Upper lobe of left lung (tissue), 6 donors: Measurements from ENCODE around the gene SERTM1. TPM values are rescaled to one million over a fixed set of nuclear protein-coding genes. Genes with fewer than 3 reads are reported as not detected.
A peak's percentile ranks its signal among the peaks of the same experiment; 100 is the strongest.

Source experiments
- ATAC-seq, 2 donors: fragments of 200-7000 bp; cut with Tn5 transposase; one replicate each; pipeline ENCODE4 v1.9.1; 2022; ENCODE audit warnings: mild to moderate bottlenecking in 2 of 2, moderate library complexity in 2 of 2; ENCODE audit not compliant: low FRiP score in 2 of 2
- DNase-seq, 2 donors: peaks; one replicate each; pipeline ENCODE4 v3.0.0-alpha.2; 2019 to 2020
- H3K27ac ChIP-seq, 4 donors: fragments of 200-600 bp; sonication (generic); one replicate each; pipeline ENCODE4 v1.5.1; 2016 to 2019
- H3K27me3 ChIP-seq, 4 donors: fragments of 200-600 bp; sonication (generic); one replicate each; pipeline ENCODE4 v1.5.1; 2017 to 2019
- H3K36me3 ChIP-seq, 4 donors: fragments of 200-600 bp; sonication (generic); one replicate each; pipeline ENCODE4 v1.5.1; 2016 to 2019
- H3K4me1 ChIP-seq, 4 donors: fragments of 200-600 bp; sonication (generic); one replicate each; pipeline ENCODE4 v1.5.1; 2018 to 2019
- H3K4me3 ChIP-seq, 4 donors: fragments of 200-600 bp; sonication (generic); one replicate each; pipeline ENCODE4 v1.5.1; 2017 to 2019; ENCODE audit warnings: mild to moderate bottlenecking in 2 of 4, moderate library complexity in 1 of 4
- H3K9me3 ChIP-seq, 4 donors: fragments of 200-600 bp; sonication (generic); one replicate each; pipeline ENCODE4 v1.5.1; 2018 to 2019
- CTCF ChIP-seq, 6 experiments: fragments of 450-650 bp in 4 of 6; fragments of 200-600 bp in 2 of 6; sonication (generic) in 2 of 6; IDR thresholded peaks; one replicate each; pipeline ENCODE4 v1.5.1; 2016 to 2019; ENCODE audit warnings: antibody characterized with exemption in 6 of 6
- EP300 ChIP-seq, 4 donors: sonication (generic); formaldehyde crosslinking; IDR thresholded peaks; one replicate each; pipeline ENCODE4 v1.5.1; 2017; ENCODE audit warnings: antibody characterized with exemption in 4 of 4, control low read depth in 2 of 4
- POLR2A ChIP-seq, 4 donors: fragments of 450-650 bp; IDR thresholded peaks; one replicate each; pipeline ENCODE4 v1.5.1; 2016 to 2017; ENCODE audit warnings: antibody characterized with exemption in 4 of 4, mild to moderate bottlenecking in 2 of 4
- POLR2AphosphoS5 ChIP-seq, 2 donors: sonication (generic); formaldehyde crosslinking; IDR thresholded peaks; one replicate each; pipeline ENCODE4 v1.5.1; 2017; ENCODE audit warnings: antibody characterized with exemption in 2 of 2
- WGBS, 2 donors: methylation state at CpG; one replicate each; pipeline ENCODE4 v1.1.5; 2017 to 2018; 5-methylcytosine and 5-hydroxymethylcytosine counted together
- total RNA-seq, 6 donors: library from RNA; depleted of rRNA in 4 of 6; stranded (reverse); fragments of >200 nt in 4 of 6; gene quantifications; one replicate each; pipeline versions ENCODE4 v1.1.0 to v1.2.1, GENCODE V29; 2016 to 2021
- donor health status: DM: no; HTN: no; CAD: no; lungs with moderate emphysema.
- donor health status: DM: no; HTN: yes; CAD: no; lungs with severe emphysema.

The SERTM1 gene
- total RNA-seq, 6 donors from 2014 or later = 3.0 to 7.3 (median 3.8) TPM; not detected in 1

- no peaks in the 10 kb centered on the region for H3K36me3 ChIP-seq
- no peak overlapping the region for H3K4me3 ChIP-seq
- no peaks in the 10 kb centered on the region for H3K4me1 ChIP-seq
- no peak for ATAC-seq
- H3K27ac ChIP-seq = no peak overlapping the region
- no peaks in the 10 kb centered on the region for H3K9me3 ChIP-seq
- TF ChIP-seq CTCF (IDR thresholded peaks at IDR 0.05) (no peak), POLR2AphosphoS5 (IDR thresholded peaks at IDR 0.05) (no peak), POLR2A (IDR thresholded peaks at IDR 0.05) (no peak), EP300 (IDR thresholded peaks at IDR 0.05) (no peak)
- no peak for DNase-seq
- H3K27me3 ChIP-seq = no peaks in the 10 kb centered on the region
- WGBS, 2 donors = 88 to 95% methylated on average over 2 of the region's 2 CpGs
Measured at GRCh38 chr13:36725936-36726335, 52.1 kb downstream of the SERTM1 start.

- WGBS, 2 donors = 91 to 94% methylated on average over 3 of the region's 3 CpGs
- Histone ChIP-seq H3K36me3 (no peaks in the 10 kb centered on the region), H3K4me1 (no peaks in the 10 kb centered on the region), H3K4me3 (no peak overlapping the region), H3K27ac (no peak overlapping the region), H3K9me3 (no peaks in the 10 kb centered on the region), H3K27me3 (no peaks in the 10 kb centered on the region)
- ATAC-seq = no peak
- DNase-seq = no peak
- TF ChIP-seq EP300 (IDR thresholded peaks at IDR 0.05) = no peak
- no peak for TF ChIP-seq POLR2A (IDR thresholded peaks at IDR 0.05)
- no peak for TF ChIP-seq POLR2AphosphoS5 (IDR thresholded peaks at IDR 0.05)
- no peak for TF ChIP-seq CTCF (IDR thresholded peaks at IDR 0.05)
Measured at GRCh38 chr13:36728006-36728405, 54.2 kb downstream of the SERTM1 start.

- ATAC-seq (peak in 1 of 2 donors; percentile 39), DNase-seq (peak in 1 of 2 donors; percentile 31)
- H3K4me1 ChIP-seq = no peaks in the 10 kb centered on the region
- no peak for TF ChIP-seq POLR2A (IDR thresholded peaks at IDR 0.05)
- TF ChIP-seq EP300 (IDR thresholded peaks at IDR 0.05) = no peak
- TF ChIP-seq POLR2AphosphoS5 (IDR thresholded peaks at IDR 0.05) = no peak
- peak in 5 of 6 experiments; percentile 26 to 62 (median 49) for TF ChIP-seq CTCF (IDR thresholded peaks at IDR 0.05)
- no peaks in the 10 kb centered on the region for H3K9me3 ChIP-seq
- no peaks in the 10 kb centered on the region for H3K36me3 ChIP-seq
- WGBS, 2 donors = 17% methylated on average over 4 of the region's 4 CpGs
- H3K27me3 ChIP-seq = no peaks in the 10 kb centered on the region
- H3K27ac ChIP-seq = no peak overlapping the region
- H3K4me3 ChIP-seq = no peak overlapping the region
Measured at GRCh38 chr13:36736119-36736726, 62.4 kb downstream of the SERTM1 start.

GRCh38 chr13:36737524-36738083 lies 63.8 kb downstream of the SERTM1 start:
- Histone ChIP-seq H3K4me1 (no peaks in the 10 kb centered on the region), H3K9me3 (no peaks in the 10 kb centered on the region), H3K36me3 (no peaks in the 10 kb centered on the region), H3K27me3 (no peaks in the 10 kb centered on the region), H3K4me3 (no peak overlapping the region), H3K27ac (no peak overlapping the region)
- DNase-seq (no peak), ATAC-seq (no peak)
- WGBS, 2 donors = 75 to 77% methylated on average over 6 of the region's 6 CpGs
- no peak for TF ChIP-seq POLR2A (IDR thresholded peaks at IDR 0.05)
- TF ChIP-seq EP300 (IDR thresholded peaks at IDR 0.05) = no peak
- no peak for TF ChIP-seq CTCF (IDR thresholded peaks at IDR 0.05)
- no peak for TF ChIP-seq POLR2AphosphoS5 (IDR thresholded peaks at IDR 0.05)

GRCh38 chr13:36745436-36745835 lies 71.6 kb downstream of the SERTM1 start:
- no peak for DNase-seq
- 73 to 76% methylated on average over 3 of the region's 3 CpGs for WGBS, 2 donors
- TF ChIP-seq POLR2A (IDR thresholded peaks at IDR 0.05) (no peak), CTCF (IDR thresholded peaks at IDR 0.05) (no peak), POLR2AphosphoS5 (IDR thresholded peaks at IDR 0.05) (no peak), EP300 (IDR thresholded peaks at IDR 0.05) (no peak)

More at GRCh38 chr13:36745436-36745835, 71.6 kb downstream of the SERTM1 start:
- Histone ChIP-seq H3K4me1 (no peaks in the 10 kb centered on the region), H3K9me3 (no peaks in the 10 kb centered on the region), H3K27ac (no peak overlapping the region), H3K4me3 (no peak overlapping the region), H3K36me3 (no peaks in the 10 kb centered on the region), H3K27me3 (no peaks in the 10 kb centered on the region)
- ATAC-seq = no peak
